Measurements from ENCODE around the gene CNOT1.

- TF ChIP-seq POLR2A (IDR thresholded peaks at IDR 0.05) (no peak), CTCF (IDR thresholded peaks at IDR 0.05) (no peak)
These were observed 128.1 kb downstream of the CNOT1 start for GRCh38 chr16:58501242-58502131.

Data from right lobe of liver (tissue), 4 donors.